ENCODE data around the gene CD83. TPM values are rescaled to one million over a fixed set of nuclear protein-coding genes. Genes with fewer than 3 reads are reported as not detected.

The CD83 gene
- polyA plus RNA-seq, 3 donors: 74.5 to 326 (median 84.7) TPM

- no peaks in the 10 kb centered on the region for H3K27me3 ChIP-seq (ENCODE audit: control insufficient read depth in 2 of 2, insufficient read depth in 2 of 2, low read length in 2 of 2)
- Mint-ChIP-seq H3K27me3 (ENCODE audit: low read depth in 3 of 3) (peaks cover 0 to 7% (median 0%) of the 10 kb centered on the region in 3 donors), H3K4me1 (peaks cover 22% of the 10 kb centered on the region), H3K27ac (peak overlapping the region in 2 of 7 donors; percentile 19 to 27), H3K36me3 (peaks cover 74 to 83% of the 10 kb centered on the region in 2 donors), H3K9me3 (no peaks in the 10 kb centered on the region), H3K4me3 (no peak overlapping the region)
- H3K4me2 ChIP-seq (replicated peaks; ENCODE audit: extremely low read depth, low read length, poor library complexity, severe bottlenecking): no peak overlapping the region
- no peak overlapping the region for H3K4me3 ChIP-seq (replicated peaks in 1 of 3; ENCODE audit: low read depth in 2 of 3, low read length in 3 of 3)
- no peak for TF ChIP-seq CTCF (IDR thresholded peaks at IDR 0.05)
- H2AFZ ChIP-seq (ENCODE audit: insufficient read depth, low read depth, low read length, poor library complexity, severe bottlenecking): no peak overlapping the region
- peaks cover 54% of the 10 kb centered on the region for H4K20me1 ChIP-seq (ENCODE audit: insufficient read depth, low read length)
- H3K9ac ChIP-seq (ENCODE audit: insufficient read depth, low read length, poor library complexity, severe bottlenecking): no peak overlapping the region
- intact Hi-C loops (cut with micrococcal nuclease): loop anchor here in 1 of 2 donors (10.0 kb wide), 1 partner anchor 48 kb away; no protein-coding TSS in a partner anchor
- no peaks in the 10 kb centered on the region for H3K4me1 ChIP-seq (ENCODE audit: control insufficient read depth in 1 of 2, insufficient read depth in 2 of 2, low read length in 2 of 2)
- no peaks in the 10 kb centered on the region for H3K9me3 ChIP-seq (replicated peaks in 1 of 2; ENCODE audit: control insufficient read depth in 1 of 2, insufficient read depth in 1 of 2, low read length in 2 of 2)
- peak in 1 of 3 donors; percentile 27 for DNase-seq
- no peaks in the 10 kb centered on the region for H3K79me2 ChIP-seq (ENCODE audit: insufficient read depth, low read length)
- no peak overlapping the region for H3K27ac ChIP-seq (ENCODE audit: low read depth in 1 of 2, low read length in 2 of 2)
- 100% methylated on average over 2 of the region's 4 CpGs for WGBS (ENCODE audit: insufficient coverage)
- peaks cover 16 to 52% of the 10 kb centered on the region in 2 donors for H3K36me3 ChIP-seq (replicated peaks in 1 of 2; ENCODE audit: control insufficient read depth in 1 of 2, insufficient read depth in 2 of 2, low read length in 2 of 2)
Observed at GRCh38 chr6:14132921-14133275, 15.3 kb downstream of the CD83 start.

- peaks cover 16 to 52% of the 10 kb centered on the region in 2 donors for H3K36me3 ChIP-seq (replicated peaks in 1 of 2; ENCODE audit: control insufficient read depth in 1 of 2, insufficient read depth in 2 of 2, low read length in 2 of 2)
- peaks cover 40% of the 10 kb centered on the region for H4K20me1 ChIP-seq (ENCODE audit: insufficient read depth, low read length)
- peaks cover 0 to 2% (median 0%) of the 10 kb centered on the region in 7 donors for H3K9me3 Mint-ChIP-seq
- H3K36me3 Mint-ChIP-seq: peaks cover 64 to 70% of the 10 kb centered on the region in 2 donors
- H3K79me2 ChIP-seq (ENCODE audit: insufficient read depth, low read length): no peaks in the 10 kb centered on the region
- H3K4me2 ChIP-seq (replicated peaks; ENCODE audit: extremely low read depth, low read length, poor library complexity, severe bottlenecking): no peak overlapping the region
- no peak overlapping the region for H2AFZ ChIP-seq (ENCODE audit: insufficient read depth, low read depth, low read length, poor library complexity, severe bottlenecking)
- no peaks in the 10 kb centered on the region for H3K9me3 ChIP-seq (replicated peaks in 1 of 2; ENCODE audit: control insufficient read depth in 1 of 2, insufficient read depth in 1 of 2, low read length in 2 of 2)
- H3K9ac ChIP-seq (ENCODE audit: insufficient read depth, low read length, poor library complexity, severe bottlenecking): no peak overlapping the region
- H3K27ac Mint-ChIP-seq: peak overlapping the region in 4 of 7 donors; percentile 41 to 61 (median 48)
- DNase-seq: peak in 1 of 3 donors; percentile 22
- no peak overlapping the region for H3K4me3 ChIP-seq (replicated peaks in 1 of 3; ENCODE audit: low read depth in 2 of 3, low read length in 3 of 3)
- WGBS (ENCODE audit: insufficient coverage): 100% methylated on average over 3 of the region's 4 CpGs
- intact Hi-C loops (cut with micrococcal nuclease): loop anchor here in 1 of 2 donors (10.0 kb wide), 1 partner anchor 50 kb away; no protein-coding TSS in a partner anchor
- peaks cover 16% of the 10 kb centered on the region for H3K4me1 Mint-ChIP-seq
- H3K27me3 ChIP-seq (ENCODE audit: control insufficient read depth in 2 of 2, insufficient read depth in 2 of 2, low read length in 2 of 2): no peaks in the 10 kb centered on the region
- no peaks in the 10 kb centered on the region for H3K4me1 ChIP-seq (ENCODE audit: control insufficient read depth in 1 of 2, insufficient read depth in 2 of 2, low read length in 2 of 2)
- H3K27me3 Mint-ChIP-seq (ENCODE audit: low read depth in 3 of 3): peaks cover 0 to 11% (median 3%) of the 10 kb centered on the region in 3 donors
- no peak overlapping the region for H3K4me3 Mint-ChIP-seq
- H3K27ac ChIP-seq (ENCODE audit: low read depth in 1 of 2, low read length in 2 of 2): no peak overlapping the region
- TF ChIP-seq CTCF (IDR thresholded peaks at IDR 0.05): no peak
Observed at GRCh38 chr6:14134211-14134910, 16.8 kb downstream of the CD83 start.
